MV-4-11 (cell line): ENCODE data around the gene FAM107B.

Experiments
- DNase-seq: peaks from one replicate; lab custom pipeline; 2025; lab: John Stamatoyannopoulos, UW

The FAM107B gene

DNA sequence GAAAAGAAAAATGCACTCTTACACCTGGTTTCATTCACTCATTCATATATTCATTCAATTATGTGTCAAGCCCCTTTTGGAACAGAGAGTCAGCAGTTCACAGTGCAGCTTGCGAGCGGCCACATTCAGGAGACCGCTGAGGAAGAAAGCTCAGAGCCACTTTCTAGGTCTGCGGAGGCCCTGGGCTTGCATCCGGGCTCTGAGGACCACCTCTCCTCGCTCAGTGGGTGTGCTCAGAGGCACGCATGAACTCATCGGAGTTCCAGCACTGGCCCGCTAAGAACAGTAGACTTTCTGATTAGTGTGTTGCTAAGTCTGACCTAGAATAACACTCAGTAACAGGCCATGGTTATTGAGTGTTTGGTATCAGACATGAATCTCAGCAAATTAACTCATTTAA, 1.8 kb upstream of the FAM107B start:
- DNase-seq, result no peak

DNA sequence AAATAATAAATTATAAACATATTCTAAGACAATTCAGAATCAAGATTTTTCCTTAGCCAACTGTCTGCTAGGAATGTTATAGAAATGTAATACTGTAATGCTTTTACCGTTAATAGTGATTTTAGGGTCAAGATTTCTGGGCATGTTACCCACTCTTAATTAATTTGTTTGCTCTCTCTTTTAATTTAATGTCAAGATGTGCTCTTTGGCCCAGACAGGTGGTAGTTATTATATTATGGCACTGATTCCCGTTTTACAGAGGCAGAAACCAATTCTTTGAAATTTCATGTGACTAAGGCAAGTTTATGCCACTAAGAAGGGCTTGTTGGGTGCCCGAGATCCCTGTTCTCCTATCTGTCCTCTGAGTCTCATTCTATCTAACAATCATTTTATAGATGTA, 959 bp upstream of the FAM107B start:
- no peak for DNase-seq

DNA sequence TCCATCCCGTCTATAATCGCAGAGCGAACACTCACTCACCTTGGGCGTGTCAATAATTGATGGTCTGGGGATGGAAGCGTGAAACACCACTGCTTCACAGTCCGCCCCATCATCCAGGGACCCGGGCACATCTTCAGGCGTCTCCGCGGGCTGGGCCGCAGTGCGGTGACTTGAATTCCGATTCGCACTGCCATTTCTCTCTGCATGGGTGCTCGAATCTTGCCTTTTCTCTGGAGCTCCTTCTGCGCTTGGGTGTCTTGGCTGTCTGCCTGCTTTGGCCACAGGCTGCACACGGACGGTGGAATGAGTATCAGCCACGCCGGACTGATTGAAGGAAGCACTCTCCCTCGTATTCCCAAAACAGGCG, 500 bp downstream of the FAM107B start:
- no peak for DNase-seq

DNA sequence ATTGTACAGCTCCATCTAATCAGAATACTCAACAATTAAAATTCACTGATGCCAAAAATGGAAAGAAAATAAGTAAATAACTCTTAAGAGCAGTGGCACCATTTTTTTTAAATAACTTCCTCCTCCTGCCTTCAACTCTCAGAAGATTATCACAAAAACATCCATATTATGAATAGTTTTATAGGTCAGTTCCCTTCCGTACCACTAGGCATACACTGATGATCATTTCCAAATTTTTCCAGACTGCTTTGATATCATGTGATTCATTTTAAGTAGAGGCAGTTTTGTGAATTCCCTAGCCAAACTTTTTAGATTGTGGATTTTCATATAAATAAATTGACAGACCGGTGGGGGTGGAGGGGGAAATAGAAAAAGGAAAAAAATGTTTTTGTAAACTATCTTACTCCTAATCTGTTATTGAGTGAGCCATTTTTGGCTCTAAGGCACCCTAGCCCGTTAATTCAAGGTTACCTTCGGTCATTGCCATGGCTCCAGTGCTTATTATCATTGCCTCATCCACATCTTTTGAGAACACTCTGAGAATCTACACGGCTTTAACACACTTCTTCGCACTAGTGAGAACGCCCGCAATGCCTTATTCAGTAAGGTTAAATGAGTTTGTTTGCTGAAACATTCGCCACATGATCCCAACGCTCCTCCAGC, 1.0 kb downstream of the FAM107B start:
- DNase-seq, result no peak

DNA sequence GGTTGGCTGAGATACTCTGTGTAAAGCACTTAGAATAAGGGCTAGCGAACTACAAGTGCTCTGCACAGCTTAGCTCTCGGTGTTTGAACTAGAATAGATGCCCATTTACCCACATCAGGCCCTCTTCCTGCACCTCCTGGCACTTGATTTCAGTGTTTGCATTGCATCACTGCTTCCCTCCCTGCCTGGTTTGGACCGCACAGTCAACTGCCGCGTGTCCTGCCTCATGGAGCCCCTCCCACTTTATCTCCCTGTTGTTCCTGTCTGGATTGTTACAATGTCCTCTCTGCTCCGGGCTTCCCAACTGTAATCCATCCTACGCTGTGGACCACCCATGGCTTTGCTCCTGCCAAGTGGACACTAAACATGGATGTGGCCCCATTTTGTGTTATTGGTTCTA, 2.3 kb downstream of the FAM107B start:
- DNase-seq, result no peak

DNA sequence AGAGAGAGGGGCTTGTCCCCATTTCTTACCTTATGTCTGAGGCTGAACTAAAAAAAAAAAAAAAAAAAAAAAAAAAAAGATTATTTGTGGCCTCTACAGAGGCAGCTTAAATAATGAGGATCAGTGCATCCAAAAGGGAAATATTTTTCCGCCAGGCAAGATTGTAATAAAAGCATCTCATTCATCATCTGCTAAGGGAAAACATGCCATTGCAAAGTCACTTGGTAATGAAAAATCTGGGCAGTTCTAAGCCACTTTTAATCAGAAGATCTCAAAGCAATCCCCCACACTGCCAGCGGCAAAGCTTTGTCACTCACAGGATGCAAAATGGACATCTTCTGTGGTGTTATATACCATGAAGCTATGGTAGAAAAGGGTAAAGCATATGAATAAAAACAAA, 3.8 kb downstream of the FAM107B start:
- DNase-seq, result no peak

DNA sequence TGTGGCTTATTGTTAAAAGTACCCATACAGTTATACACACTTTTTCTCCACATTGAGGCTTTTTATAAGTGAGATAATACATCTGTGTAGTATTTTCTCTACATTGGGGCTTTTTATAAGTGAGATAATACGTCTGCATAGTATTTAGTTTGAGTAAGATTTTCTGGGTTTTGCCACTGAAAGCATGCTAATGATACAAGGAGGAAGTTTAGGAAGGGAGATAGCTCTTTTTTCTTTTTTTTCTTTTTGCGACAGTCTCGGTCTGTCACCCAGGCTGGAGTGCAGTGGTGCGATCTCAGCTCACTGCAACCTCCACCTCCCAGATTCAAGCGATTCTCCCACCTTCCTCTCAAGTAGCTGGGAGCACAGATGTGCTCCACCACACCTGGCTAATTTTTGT, 13.3 kb downstream of the FAM107B start:
- peak; percentile 37 for DNase-seq

DNA sequence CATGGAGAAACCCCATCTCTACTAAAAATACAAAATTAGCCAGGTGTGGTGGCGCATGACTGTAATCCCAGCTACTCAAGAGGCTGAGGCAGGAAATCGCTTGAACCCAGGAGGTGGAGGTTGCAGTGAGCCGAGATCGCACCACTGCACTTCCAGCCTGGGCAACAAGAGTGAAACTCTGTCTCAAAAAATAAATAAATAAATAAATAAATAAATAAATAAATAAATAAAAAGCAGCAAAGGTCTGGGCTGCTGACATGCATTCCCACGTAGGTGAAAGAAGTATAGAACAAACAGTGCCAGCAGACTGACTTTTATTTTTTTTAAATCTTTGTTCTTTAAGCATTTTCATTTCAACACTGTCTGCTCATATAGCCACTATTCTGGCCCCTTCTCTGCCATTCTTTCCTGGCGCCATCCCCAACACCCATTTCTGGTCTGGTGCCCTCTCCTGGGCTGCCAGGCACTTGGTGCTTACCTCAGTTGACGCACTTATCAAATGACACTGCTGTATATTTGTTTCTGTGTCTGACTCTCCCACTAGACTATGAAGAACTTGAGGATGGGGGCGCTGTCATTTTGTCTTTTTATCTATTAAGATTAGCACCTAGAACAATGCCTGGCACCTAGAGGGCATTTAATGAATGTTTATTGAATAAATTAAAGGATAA, 15.6 kb downstream of the FAM107B start:
- DNase-seq, result no peak

DNA sequence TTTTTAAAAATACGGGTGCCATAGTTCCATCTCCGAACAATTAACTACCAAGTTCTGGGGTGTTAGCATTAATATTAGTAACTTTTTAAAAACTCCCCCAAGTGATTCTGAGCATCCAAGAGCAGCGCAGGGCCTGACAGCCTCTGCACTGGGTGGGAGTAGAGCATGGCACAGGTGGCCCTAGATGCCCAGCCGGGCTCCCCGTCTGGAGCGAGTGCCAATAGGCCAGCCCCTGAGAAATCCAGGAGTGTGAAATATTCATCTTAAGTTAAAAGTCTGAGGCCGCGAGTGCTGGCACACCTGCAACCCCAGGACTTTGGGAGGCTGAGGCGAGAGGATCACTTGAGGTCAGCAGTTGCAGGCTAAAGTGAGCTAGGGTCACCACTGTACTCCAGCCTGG, 16.2 kb downstream of the FAM107B start:
- no peak for DNase-seq

DNA sequence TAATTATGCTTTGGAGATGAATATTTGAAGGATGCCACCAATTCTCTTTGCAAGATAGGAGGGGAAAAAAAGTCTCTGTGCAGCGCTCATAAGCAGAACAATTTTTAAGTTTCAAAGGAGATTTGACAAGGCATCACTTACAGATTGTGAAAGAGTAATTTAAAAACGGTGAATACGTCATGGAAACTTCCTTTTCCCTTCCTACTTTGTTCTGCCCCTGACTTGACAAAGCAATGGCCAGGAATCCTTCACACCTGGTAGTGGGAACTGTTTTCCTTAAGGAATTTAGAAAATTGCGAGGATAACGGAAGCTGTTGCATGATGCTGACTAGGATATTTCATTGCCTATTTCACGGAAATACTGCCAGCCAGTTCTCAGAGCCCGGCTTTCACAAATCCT, 16.7 kb downstream of the FAM107B start:
- peak; percentile 56 for DNase-seq

DNA sequence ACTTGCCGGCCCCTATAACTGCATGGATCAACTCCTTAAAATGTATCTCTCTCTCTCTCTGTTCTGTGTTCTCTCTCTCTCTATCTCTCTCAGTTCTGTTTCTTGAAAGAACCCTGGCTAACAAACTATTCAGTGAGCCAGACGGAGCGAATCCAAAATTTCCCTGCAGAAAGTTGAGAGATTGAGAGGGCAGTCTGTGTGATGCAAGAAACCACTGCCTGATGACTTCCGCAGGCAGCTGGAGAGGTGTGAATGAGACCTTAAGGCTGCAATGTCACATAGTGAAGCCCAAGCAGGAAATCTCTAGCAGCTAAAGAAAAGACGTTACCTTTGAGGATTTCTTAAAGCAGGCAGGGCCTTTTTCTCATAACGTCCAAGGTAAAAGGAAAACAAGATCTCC, 17.3 kb downstream of the FAM107B start:
- peak; percentile 54 for DNase-seq

DNA sequence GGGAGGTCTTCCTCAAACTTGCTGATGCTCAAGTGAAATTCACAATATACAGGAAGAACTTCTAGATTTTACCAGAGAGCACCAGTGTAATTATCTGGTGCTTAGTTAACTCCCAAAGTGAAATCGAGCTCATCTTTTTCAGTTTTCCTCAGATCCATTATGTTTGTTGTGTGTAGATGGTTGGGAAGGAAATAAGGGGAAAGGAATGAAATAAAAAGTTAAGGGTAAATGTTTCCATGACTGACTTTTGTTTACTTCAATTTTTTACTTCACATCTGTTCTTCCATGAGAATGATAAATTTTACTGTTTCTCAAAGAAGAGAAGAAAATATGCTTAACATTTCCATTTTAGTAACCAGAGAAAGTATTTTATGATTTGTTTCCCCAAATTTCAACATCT, 21.3 kb downstream of the FAM107B start:
- no peak for DNase-seq

DNA sequence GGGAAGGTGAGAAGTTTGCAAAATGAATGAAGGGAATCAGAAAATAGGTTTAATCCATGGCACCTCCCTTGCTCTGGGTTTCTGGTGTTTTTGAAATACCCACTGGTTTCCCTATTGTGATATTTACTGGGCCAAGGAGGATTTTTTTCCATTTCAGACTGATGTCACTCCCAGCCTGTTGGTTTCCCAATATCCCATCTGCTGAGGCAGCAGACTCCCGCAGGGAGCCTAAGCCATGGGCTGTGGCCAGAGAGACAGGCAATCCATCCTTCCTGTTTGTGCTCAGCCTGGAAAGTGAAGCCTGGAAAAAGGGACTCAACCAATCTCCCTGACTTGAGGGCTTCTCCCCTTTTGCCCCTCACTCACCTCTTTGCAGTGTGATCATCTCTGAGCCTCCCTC, 22.8 kb downstream of the FAM107B start:
- no peak for DNase-seq

DNA sequence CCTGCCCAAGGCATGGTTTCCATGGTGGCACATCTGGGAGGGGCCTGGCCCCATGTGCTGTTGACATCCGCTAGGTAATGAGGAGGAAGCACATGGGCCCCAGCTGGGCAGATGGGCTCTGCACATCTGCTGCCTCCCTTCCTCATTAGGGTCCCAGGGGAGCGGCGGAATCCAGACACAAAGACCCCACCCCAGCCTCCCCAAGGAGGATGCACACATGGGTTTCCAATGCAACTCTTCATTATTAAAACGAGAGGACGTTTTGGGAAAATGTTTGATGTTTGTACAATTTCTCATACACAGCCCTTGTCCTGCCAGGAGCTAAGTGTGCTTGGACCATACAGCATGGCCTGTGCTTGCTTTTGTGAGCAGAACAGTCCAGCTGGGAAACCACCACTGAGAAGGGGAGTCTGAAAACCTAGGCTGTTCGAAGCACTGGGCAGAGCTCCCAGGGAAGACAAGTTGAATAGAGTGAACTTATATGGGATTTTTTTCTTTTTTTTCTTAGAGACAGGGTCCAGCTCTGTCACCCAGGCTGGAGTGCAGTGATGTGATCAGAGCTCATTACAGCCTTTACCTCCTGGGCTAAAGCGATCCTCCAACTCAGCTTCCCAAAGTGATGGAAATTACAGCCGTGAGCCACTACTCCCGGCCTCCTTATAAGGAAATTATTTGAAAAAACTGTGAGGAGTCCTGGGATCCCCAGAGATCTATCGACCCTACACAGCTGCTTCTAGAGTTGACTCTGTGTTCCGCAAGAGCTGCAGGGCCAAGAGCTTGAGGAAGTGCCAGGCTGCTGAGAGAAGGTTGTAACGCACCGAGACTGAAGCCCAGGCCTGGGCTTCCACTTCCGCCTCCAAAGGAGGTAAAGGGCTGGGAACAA, 23.4 kb downstream of the FAM107B start:
- DNase-seq, result peak; percentile 85

DNA sequence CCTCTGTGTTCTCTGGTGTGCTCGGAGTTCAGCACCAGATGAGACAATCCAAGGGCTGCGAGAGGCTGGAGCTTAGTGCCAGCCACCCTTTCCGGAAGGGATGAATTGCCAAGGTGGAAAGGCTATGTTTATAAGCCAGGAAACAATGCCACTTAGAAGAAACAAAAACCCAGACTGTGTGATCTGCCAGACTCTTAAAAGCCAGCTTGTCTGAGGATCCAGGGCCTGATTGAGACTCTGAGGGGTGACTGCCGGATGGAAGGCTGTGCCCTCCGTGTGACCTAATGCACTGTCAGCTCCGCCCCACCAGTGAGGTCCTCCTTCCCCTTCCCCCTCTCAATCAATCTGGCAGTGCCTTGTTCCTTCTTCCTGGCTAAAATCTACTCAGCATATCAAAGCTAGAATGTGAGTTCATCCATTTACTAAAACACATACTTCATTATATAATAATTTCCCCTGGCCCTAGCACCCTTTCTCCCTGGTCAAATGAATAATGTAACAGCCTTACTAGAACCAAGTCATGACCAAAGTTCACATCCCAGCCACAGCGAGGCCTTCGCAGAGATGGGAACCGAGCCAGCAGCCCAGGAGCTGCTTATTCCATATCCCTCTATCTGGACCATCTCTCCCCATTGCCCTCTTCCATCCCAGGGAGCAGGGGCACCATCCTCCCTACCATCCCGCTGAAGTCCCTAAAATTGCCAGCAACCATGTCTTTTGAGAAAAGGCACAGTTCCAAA, 25.5 kb downstream of the FAM107B start:
- DNase-seq, result peak; percentile 78

DNA sequence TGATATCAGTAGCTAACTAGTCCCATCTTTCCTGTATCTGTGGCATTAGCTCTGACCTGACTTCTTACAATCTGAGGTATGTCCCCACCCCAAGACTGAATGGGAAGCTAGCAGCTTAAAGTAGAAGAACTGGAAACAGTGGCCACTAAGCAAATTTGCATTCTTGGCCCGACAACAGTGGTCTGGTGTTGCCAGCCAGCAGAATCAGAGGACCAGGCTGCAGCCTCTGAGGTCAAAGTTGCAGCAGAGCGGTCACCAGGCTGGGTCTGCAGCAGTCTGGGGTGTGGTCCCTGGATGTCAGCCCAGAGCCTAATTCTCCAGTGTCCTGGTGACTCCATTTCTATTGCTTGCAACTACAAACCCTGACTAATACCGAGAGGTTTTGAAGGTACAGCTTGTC, 26.3 kb downstream of the FAM107B start:
- DNase-seq, result no peak

DNA sequence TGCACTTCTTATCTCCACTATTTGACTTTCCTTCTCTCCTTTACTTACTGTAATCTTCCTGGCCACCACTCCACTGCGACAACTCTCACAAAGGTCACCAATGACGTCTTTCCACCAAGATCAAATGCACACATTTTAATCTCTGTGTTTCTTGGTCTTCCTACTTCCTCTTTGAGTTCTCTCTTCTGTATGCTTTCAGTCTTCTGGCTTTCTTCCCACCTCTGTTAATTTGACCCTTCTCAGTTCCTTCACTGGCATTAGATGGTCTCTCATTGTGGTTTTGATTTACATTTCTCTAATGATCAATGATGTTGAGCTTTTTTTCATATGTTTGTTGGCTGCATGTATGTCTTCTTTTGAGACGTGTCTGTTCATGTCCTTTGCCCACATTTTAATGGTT, 31.9 kb downstream of the FAM107B start:
- DNase-seq, result peak; percentile 86

DNA sequence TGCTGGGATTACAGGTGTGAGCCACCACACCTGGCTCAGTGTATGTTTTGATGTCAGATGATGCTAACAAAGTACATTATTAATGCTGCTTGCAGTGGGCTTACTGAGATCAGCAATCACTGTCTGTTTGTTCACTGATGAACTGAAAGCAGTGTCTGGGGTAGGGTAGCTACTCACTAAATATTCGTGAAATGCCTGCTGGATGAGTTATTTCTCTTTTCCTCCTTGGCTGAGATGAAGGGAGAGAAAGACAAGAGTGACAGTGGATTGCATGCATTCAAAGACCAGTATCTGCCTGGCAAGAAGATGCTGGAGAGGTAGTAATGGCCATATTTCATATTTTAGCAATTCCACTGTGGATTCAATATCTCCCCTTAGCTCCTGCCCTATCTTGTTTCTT, 32.3 kb downstream of the FAM107B start:
- DNase-seq, result no peak

DNA sequence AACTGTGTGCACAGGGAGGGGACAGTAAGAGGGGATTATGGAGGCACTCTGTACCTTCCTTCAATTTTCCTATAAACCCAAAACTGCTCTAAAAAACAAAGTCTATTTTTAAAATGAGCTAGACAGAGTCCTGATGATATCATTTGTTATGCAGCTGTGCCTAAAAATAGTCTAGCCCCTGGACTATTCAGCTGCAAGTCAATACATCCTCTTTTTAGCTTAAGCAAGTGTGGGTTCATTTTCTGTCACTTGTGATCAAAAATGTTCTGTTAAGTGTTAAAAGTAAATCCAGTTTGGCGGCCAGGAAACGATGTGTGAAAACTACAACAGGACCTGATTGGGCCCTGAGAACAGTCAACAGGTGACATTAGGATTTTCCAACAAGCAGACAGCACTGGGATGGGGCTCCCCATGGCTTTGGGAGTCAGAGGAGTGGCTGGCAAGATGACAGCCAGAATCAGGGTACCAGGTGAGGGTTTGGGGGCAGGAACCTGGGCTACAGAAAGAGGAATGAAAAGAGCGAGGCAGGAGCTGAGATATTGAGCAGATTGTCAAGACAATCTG, 33.9 kb downstream of the FAM107B start:
- DNase-seq, result peak; percentile 89

DNA sequence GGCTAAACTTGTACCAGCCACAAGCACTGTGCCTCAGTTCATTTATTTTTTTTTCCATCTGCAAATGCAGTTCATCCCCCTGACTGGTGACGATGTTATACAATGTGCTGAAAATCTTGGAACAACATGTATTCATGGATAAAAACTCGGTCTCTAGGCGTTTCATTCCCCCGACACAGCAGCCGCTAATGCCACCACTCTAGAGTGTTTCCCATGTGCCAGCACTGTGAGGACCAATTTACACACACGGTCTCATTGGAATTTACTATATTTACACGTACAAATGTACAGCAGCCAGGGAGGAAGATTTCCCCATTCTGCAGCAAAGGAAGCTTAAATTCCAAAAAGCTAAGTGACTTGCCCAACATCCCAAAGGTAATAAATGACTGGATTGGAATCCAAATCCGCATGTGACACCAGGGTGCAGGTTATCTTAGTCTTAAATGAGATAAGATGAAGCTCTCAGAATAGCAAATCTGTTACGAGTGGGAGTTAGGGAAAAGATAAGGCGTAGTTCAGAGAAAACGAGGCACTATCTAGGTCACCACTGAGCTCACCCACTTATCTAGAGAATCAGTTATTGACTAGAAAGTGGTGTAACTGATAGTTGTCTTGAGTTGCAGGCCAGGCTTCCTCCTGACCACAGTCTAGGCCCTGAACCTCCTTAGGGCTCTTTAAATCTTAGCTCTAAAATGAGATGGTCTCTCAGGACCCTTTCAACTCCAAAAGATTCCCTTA, 36.7 kb downstream of the FAM107B start:
- DNase-seq, result no peak

DNA sequence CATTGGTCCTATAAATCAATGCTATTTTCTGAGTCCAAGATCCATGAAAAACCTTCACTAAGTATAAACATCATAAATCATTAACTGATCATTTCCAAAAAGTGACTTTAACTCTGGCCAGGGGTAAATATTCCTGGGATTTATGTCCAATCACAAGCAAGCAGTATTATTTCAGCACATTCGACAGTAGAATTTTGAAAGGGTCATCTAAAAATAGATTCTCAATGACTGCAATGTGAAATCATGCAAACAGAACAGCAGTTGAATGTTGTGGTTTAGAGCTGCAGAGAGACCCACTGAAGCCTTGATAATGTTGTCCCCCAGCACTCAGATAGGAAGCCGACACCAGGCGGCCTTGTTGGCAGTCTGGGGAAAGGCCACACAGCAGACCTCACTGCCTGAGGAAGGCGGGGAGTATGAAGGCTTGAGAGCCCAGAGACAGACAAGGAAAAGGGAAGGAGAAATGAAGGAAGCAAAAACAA, 38.1 kb downstream of the FAM107B start:
- peak; percentile 85 for DNase-seq
